ENCODE data around the gene DRP2. TPM values are rescaled to one million over a fixed set of nuclear protein-coding genes. Genes with fewer than 3 reads are reported as not detected.

Gene DRP2
- total RNA-seq, 4 donors from 2014 or later: 0.08 to 0.39 (median 0.18) TPM

- TF ChIP-seq POLR2A (IDR thresholded peaks at IDR 0.05): no peak
- no peak for TF ChIP-seq CTCF (IDR thresholded peaks at IDR 0.05)
- DNase-seq (ENCODE audit: low spot score in 2 of 2): no peak
- 63 to 90% methylated on average over 1 of the region's 1 CpG for WGBS, 2 donors
- intact Hi-C loops (cut with DNase I; ENCODE audit: low total_unique reads): no loop called here
- no peak overlapping the region for H3K4me3 ChIP-seq (ENCODE audit: low read depth, poor library complexity, severe bottlenecking)
These were observed 9.0 kb upstream of the DRP2 start for GRCh38 chrX:101210630-101211029.

- no peak overlapping the region for H3K4me3 ChIP-seq (ENCODE audit: low read depth, poor library complexity, severe bottlenecking)
- TF ChIP-seq POLR2A (IDR thresholded peaks at IDR 0.05): no peak
- TF ChIP-seq CTCF (IDR thresholded peaks at IDR 0.05): no peak
- intact Hi-C loops (cut with DNase I; ENCODE audit: low total_unique reads): no loop called here
- WGBS, 2 donors: 85 to 97% methylated on average over 6 of the region's 6 CpGs
- DNase-seq (ENCODE audit: low spot score in 2 of 2): no peak
These were observed 1.9 kb upstream of the DRP2 start for GRCh38 chrX:101217689-101218088.

- DNase-seq (ENCODE audit: low spot score in 2 of 2): no peak
- TF ChIP-seq CTCF (IDR thresholded peaks at IDR 0.05) (no peak), POLR2A (IDR thresholded peaks at IDR 0.05) (no peak)
- intact Hi-C loops (cut with DNase I; ENCODE audit: low total_unique reads): no loop called here
- 58 to 72% methylated on average over 12 of the region's 12 CpGs for WGBS, 2 donors
- H3K4me3 ChIP-seq (ENCODE audit: low read depth, poor library complexity, severe bottlenecking): no peak overlapping the region
These were observed 319 bp downstream of the DRP2 start for GRCh38 chrX:101219864-101220346.

DNA sequence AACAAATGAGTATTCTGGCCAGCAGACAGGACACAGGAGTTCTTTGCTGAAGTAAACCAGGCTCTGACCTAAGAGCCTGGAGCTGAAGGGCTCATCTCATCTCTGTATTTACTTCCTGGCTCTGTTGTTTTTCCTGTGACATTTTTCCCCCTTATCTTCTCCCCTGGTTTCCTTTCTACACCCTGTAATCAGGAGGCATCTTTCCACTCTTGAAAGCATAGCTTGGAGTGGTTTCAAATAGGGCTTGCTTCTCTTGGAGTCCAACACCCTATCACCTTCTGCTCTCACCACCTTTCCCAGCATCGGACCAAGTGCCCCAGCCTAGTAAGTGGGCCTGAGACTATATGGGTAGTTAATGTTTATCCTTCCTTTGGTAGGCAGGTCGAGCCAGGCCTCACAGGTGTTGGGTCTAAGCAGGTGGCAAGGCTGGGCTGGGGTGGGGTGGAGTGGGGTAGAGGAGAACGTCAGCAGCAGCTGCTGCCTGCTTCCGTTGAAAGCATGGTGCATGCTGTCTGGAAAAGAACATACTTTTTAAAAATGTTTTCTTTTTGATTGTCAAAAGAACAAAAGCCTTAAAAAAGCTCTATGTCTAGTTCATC lies 1.2 kb downstream of the DRP2 start:
- no peak overlapping the region for H3K4me3 ChIP-seq (ENCODE audit: low read depth, poor library complexity, severe bottlenecking)
- intact Hi-C loops (cut with DNase I; ENCODE audit: low total_unique reads): no loop called here
- 67 to 77% methylated on average over 4 of the region's 4 CpGs for WGBS, 2 donors
- no peak for DNase-seq (ENCODE audit: low spot score in 2 of 2)
- no peak for TF ChIP-seq POLR2A (IDR thresholded peaks at IDR 0.05)

DNA sequence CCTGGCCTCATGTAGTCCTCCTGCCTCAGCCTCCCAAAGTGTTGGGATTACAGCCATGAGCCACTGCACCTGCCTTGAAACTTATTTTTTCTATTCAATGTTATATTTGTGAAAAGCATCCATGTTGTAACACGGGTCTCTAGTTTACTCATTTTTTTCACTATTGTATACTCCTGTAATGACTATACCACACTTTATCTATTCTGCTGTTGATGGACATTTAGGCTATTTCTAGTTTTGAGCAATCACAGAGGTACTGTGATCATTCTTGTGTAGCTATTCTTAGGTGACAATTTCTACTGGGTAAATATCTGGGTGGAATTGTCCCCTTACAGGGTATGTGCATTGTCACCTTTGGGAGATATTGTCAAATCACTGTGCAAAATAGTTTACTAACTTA lies 3.6 kb downstream of the DRP2 start:
- TF ChIP-seq POLR2A (IDR thresholded peaks at IDR 0.05) (no peak), CTCF (IDR thresholded peaks at IDR 0.05) (no peak)
- intact Hi-C loops (cut with DNase I; ENCODE audit: low total_unique reads): no loop called here
- no peak overlapping the region for H3K4me3 ChIP-seq (ENCODE audit: low read depth, poor library complexity, severe bottlenecking)
- WGBS, 2 donors: 61 to 78% methylated on average over 1 of the region's 1 CpG
- no peak for DNase-seq (ENCODE audit: low spot score in 2 of 2)

DNA sequence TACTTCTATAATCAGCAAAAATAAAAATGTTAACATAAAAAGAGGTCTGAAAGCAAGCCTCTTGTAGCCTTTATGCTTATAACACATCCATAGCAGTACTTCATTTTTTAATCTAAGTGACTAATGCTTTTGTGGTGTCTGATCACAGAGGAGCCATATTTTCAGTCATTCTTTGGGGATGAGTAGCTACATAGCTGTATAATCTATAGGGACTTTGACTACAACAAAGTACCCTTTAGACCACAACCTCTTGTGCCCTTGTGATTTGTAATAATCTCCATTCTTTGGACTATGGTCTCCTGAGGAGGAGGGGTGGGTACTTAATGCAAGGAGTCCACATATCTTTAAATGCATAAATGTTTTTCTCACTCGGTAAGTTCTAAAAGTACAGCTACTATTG lies 9.6 kb downstream of the DRP2 start:
- no peak for DNase-seq (ENCODE audit: low spot score in 2 of 2)
- intact Hi-C loops (cut with DNase I; ENCODE audit: low total_unique reads): no loop called here
- H3K4me3 ChIP-seq (ENCODE audit: low read depth, poor library complexity, severe bottlenecking): no peak overlapping the region
- WGBS, 2 donors: 89 to 91% methylated on average over 1 of the region's 1 CpG
- TF ChIP-seq CTCF (IDR thresholded peaks at IDR 0.05) (no peak), POLR2A (IDR thresholded peaks at IDR 0.05) (no peak)
